ENCODE results near the gene LIPE. TPM values are rescaled to one million over a fixed set of nuclear protein-coding genes. Genes with fewer than 3 reads are reported as not detected.

LIPE gene
- total and polyA plus RNA-seq, 8 donors = 4.0 to 11.0 (median 9.8) TPM

- H3K27ac ChIP-seq = no peak overlapping the region
- ATAC-seq = no peak
Observed at GRCh38 chr19:42412661-42413076, 14.5 kb downstream of the LIPE start.

GRCh38 chr19:42412227-42412626 is 15.0 kb downstream of the LIPE start:
- no peak for ATAC-seq
- TF ChIP-seq CTCF (IDR thresholded peaks at IDR 0.05) = no peak

More at GRCh38 chr19:42412661-42413076, 14.5 kb downstream of the LIPE start:
- Histone ChIP-seq H3K4me1 (peaks cover 0 to 3% of the 10 kb centered on the region in 2 donors), H3K4me3 (no peak overlapping the region), H3K36me3 (peaks cover 0 to 18% of the 10 kb centered on the region in 2 donors), H3K27me3 (no peaks in the 10 kb centered on the region), H3K9me3 (no peaks in the 10 kb centered on the region)
- DNase-seq = no peak
- no peak for TF ChIP-seq CTCF (IDR thresholded peaks at IDR 0.05)
- intact Hi-C loops (cut with DNase I) = no loop called here

GRCh38 chr19:42411581-42412178 is 15.5 kb downstream of the LIPE start:
- TF ChIP-seq CTCF (IDR thresholded peaks at IDR 0.05) = no peak
- H3K36me3 ChIP-seq = peaks cover 0 to 28% of the 10 kb centered on the region in 2 donors
- H3K27ac ChIP-seq = no peak overlapping the region
- H3K4me3 ChIP-seq = no peak overlapping the region
- peak in 1 of 4 donors; percentile 47 for DNase-seq
- intact Hi-C loops (cut with DNase I) = no loop called here
- H3K27me3 ChIP-seq = no peaks in the 10 kb centered on the region
- ATAC-seq = no peak
- no peaks in the 10 kb centered on the region for H3K9me3 ChIP-seq
- H3K4me1 ChIP-seq = peaks cover 0 to 3% of the 10 kb centered on the region in 2 donors

More at GRCh38 chr19:42412227-42412626, 15.0 kb downstream of the LIPE start:
- intact Hi-C loops (cut with DNase I) = no loop called here
- Histone ChIP-seq H3K27me3 (no peaks in the 10 kb centered on the region), H3K4me1 (peaks cover 0 to 3% of the 10 kb centered on the region in 2 donors), H3K27ac (no peak overlapping the region), H3K4me3 (no peak overlapping the region), H3K9me3 (no peaks in the 10 kb centered on the region), H3K36me3 (peaks cover 0 to 22% of the 10 kb centered on the region in 2 donors)
- peak in 1 of 4 donors; percentile 37 for DNase-seq

GRCh38 chr19:42410371-42410770 is 16.8 kb downstream of the LIPE start:
- peaks cover 0 to 31% of the 10 kb centered on the region in 2 donors for H3K36me3 ChIP-seq
- intact Hi-C loops (cut with DNase I) = no loop called here
- DNase-seq (peak in 1 of 4 donors; percentile 75), ATAC-seq (no peak)
- H3K4me3 ChIP-seq = no peak overlapping the region
- no peak overlapping the region for H3K27ac ChIP-seq
- peaks cover 0 to 3% of the 10 kb centered on the region in 2 donors for H3K4me1 ChIP-seq
- H3K9me3 ChIP-seq = no peaks in the 10 kb centered on the region
- TF ChIP-seq CTCF (IDR thresholded peaks at IDR 0.05) = no peak
- H3K27me3 ChIP-seq = no peaks in the 10 kb centered on the region

GRCh38 chr19:42409477-42409876 is 17.7 kb downstream of the LIPE start:
- Histone ChIP-seq H3K4me1 (peaks cover 0 to 3% of the 10 kb centered on the region in 2 donors), H3K9me3 (no peaks in the 10 kb centered on the region), H3K36me3 (peaks cover 0 to 40% of the 10 kb centered on the region in 2 donors), H3K27me3 (no peaks in the 10 kb centered on the region), H3K27ac (no peak overlapping the region), H3K4me3 (no peak overlapping the region)
- ATAC-seq (no peak), DNase-seq (peak in 1 of 4 donors; percentile 59)
- intact Hi-C loops (cut with DNase I) = no loop called here
- no peak for TF ChIP-seq CTCF (IDR thresholded peaks at IDR 0.05)

Measured in left lung (tissue), 10 donors.